ENCODE measurements around the gene STX1B.

STX1B gene

GRCh38 chr16:30998852-30999761, 11.3 kb downstream of the STX1B start:
- intact Hi-C loops (cut with DNase I) = no loop called here

GRCh38 chr16:30997725-30998711, 12.4 kb downstream of the STX1B start:
- no peak for DNase-seq
- intact Hi-C loops (cut with DNase I) = no loop called here

More at GRCh38 chr16:30998852-30999761, 11.3 kb downstream of the STX1B start:
- peak in 11 of 42 donors; percentile 23 to 65 (median 52) for DNase-seq

DNA sequence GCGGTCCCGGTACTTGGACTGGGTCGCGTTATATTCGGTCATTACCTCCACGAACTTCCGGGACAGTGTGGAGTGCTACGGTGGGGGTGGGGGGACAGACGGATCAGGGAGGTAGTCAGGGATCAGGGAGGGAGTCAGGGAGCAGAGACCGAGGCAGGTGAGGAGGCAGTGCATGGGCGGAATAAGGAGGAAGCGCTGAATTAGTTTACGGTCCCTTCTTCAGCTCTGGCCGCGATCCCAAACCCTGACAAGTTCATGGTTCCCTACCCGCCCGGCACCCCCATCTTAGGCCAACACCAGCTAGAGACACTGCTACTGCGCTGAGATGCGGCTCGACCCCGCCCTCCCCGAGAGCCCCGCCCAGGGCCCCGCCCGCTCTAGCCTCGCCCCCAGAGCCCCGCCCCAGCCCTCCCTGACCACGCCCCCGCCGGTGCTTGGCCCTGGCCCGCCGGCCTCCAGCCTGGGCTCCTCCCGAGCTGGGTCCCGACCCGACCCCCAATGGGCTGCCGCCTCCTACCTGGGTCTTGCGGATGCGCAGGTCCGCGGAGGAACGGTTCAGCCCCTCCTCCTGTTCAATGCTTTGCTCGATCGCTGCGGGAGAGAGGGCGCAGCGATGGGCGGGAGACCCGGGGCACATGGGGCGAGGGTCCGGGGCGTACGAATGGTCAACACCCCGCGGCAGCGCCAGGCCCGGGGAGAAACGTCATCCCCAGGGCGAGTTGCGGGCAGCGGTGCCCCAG, 13.3 kb downstream of the STX1B start:
- peak in 33 of 42 donors; percentile 23 to 76 (median 51) for DNase-seq
- intact Hi-C loops (cut with DNase I) = no loop called here

- no peak for DNase-seq
- intact Hi-C loops (cut with DNase I) = no loop called here
These were observed 14.0 kb downstream of the STX1B start for GRCh38 chr16:30996324-30996984.

- no peak for DNase-seq
- intact Hi-C loops (cut with DNase I) = no loop called here
These were observed 14.5 kb downstream of the STX1B start for GRCh38 chr16:30995927-30996323.

- no peak for DNase-seq
- intact Hi-C loops (cut with DNase I) = no loop called here
These were observed 17.3 kb downstream of the STX1B start for GRCh38 chr16:30992931-30993816.

DNA sequence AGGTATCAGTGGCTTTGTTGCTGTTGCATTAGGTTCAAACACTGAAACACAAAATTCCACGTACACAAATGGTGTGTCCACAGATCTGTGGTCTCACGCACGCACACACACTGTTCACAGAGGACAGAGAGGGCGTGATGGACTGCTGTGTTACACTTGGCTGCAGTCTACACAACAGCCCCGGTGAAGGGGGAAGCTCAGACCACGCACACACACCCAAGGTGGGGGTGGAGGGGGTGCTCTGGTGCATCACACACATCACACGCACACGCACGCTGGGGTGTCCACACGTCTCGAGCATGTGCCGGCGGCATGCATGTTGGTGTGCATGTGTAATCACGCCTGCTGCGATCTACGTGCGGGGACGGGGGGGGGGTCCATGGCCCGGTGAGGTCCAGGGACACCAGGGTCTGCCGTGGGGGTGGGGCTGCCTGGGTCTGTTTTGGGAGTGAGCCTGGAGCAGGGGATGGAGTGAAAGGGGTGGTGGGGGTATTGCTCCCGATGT, 18.1 kb downstream of the STX1B start:
- DNase-seq = no peak
- intact Hi-C loops (cut with DNase I) = no loop called here

- no peak for DNase-seq
- intact Hi-C loops (cut with DNase I) = no loop called here
These were observed 19.4 kb downstream of the STX1B start for GRCh38 chr16:30991052-30991451.

DNA sequence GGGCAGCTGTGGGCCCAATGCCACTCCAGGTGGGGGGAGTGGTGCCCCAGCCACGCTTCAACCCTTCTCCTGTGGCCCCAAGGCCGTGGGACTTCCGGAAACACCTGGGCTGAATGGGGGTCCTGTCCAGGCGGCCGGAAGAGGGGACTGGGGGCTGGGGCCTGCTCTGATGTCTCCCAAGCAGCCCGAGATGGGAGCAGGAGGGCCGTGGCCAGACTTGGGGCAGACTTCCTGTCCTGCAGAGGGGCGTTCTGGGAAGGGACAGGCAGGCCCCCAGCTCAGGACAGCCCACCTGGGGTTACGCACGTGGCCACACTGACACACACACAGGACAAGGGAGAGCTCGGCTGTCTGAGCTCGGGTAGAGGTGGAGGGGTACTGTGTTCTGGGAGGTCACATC, 20.3 kb downstream of the STX1B start:
- intact Hi-C loops (cut with DNase I) = no loop called here
- no peak for DNase-seq

- intact Hi-C loops (cut with DNase I) = loop anchor here (5.0 to 10.0 kb wide), 4 partner anchors 45 to 875 kb away; partner anchors contain the start of genes STX4, VKORC1 and ZNF843
- no peak for DNase-seq
These were observed 20.9 kb downstream of the STX1B start for GRCh38 chr16:30989469-30990047.

GRCh38 chr16:30987581-30988190, 22.8 kb downstream of the STX1B start:
- intact Hi-C loops (cut with DNase I) = loop anchor here (5.0 to 10.0 kb wide), 4 partner anchors 47 to 877 kb away; partner anchors contain the start of genes STX4, VKORC1 and ZNF843
- no peak for DNase-seq

DNA sequence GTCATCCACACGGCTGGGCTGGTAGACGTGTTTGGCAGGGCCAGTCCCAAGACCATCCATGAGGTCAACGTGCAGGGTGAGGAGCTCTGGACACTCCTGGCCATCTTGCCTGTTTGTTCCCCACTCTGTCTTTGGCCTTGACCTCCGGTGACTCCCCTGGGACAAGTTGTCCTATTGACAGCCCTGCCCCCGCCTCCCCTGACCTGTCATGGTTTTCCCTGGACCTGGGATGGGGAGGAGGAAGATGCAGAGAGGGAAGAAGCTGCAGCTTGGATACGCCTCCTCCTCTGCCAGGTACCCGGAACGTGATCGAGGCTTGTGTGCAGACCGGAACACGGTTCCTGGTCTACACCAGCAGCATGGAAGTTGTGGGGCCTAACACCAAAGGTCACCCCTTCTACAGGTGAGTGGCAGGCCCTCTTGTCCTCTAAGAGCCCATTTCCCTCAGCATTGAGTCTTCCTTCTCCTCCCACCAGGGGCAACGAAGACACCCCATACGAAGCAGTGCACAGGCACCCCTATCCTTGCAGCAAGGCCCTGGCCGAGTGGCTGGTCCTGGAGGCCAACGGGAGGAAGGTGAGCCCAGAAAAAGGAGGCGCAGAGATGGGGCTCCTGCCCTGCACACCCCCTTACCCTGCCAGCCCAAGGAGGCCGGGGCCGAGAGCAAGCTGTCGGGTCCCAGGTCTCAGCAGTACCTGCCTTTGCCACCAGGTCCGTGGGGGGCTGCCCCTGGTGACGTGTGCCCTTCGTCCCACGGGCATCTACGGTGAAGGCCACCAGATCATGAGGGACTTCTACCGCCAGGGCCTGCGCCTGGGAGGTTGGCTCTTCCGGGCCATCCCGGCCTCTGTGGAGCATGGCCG, 24.1 kb downstream of the STX1B start:
- intact Hi-C loops (cut with DNase I) = loop anchor here (5.0 to 10.0 kb wide), 4 partner anchors 48 to 878 kb away; partner anchors contain the start of genes STX4, VKORC1 and ZNF843
- DNase-seq = no peak

- no peak for DNase-seq
- intact Hi-C loops (cut with DNase I) = loop anchor here (5.0 to 10.0 kb wide), 4 partner anchors 49 to 879 kb away; partner anchors contain the start of genes STX4, VKORC1 and ZNF843
These were observed 24.9 kb downstream of the STX1B start for GRCh38 chr16:30985401-30986128.

- peak; percentile 69 to 94 (median 87) for DNase-seq
- intact Hi-C loops (cut with DNase I) = loop anchor here (5.0 to 10.0 kb wide), 4 partner anchors 50 to 880 kb away; partner anchors contain the start of genes STX4, VKORC1 and ZNF843
These were observed 25.6 kb downstream of the STX1B start, which contains the start of gene HSD3B7 for GRCh38 chr16:30984669-30985400. HSD3B7 (plus strand) TSS chr16:30985207; CDS start chr16:30985659, 452 bp downstream.

Data from head of caudate nucleus (tissue), 42 donors.